Stimulated activated CD8-positive, alpha-beta memory T cell treated with anti-CD3 and anti-CD28 coated beads, Interleukin-7, amount 100 ng/mL, for 4 hours (primary cell): Measurements from ENCODE around the gene RPS24.
A peak's percentile ranks its signal among the peaks of the same experiment; 100 is the strongest.
"Not testable (repeated sequence)": the region's sequence is repeated elsewhere in the genome, so short reads cannot be mapped to it uniquely, and the experiment has no call there.

ENCODE experiments used
- DNase-seq, 2 donors: peaks; one replicate each; pipeline ENCODE4 v3.0.0-alpha.2; 2020; ENCODE audit warnings: low read depth in 2 of 2

Gene RPS24

GRCh38 chr10:78033637-78034470 lies at the start of gene RPS24:
Gene RPS24 (plus strand): TSS chr10:78033863. CDS start chr10:78033902, 39 bp downstream.
- DNase-seq, result peak; percentile 91 to 92

DNA sequence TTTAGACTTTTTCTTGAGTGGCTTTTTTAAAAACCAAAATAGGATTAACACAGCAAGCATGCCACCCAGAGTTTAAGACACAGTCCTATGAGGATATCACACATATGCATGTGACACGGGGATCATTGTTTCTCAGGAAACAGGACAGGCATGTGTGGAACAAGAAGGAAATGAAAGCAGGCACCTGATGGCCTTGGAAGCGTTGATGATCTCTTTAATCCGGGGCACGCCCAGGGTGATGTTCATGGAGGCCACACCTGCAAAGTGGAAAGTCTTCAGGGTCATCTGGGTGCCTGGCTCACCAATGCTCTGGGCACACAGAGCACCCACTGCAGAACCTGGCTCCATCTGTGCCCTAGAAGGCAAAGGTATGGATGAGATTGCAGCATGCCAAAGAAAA lies 48.7 kb upstream of the RPS24 start:
- no peak for DNase-seq

DNA sequence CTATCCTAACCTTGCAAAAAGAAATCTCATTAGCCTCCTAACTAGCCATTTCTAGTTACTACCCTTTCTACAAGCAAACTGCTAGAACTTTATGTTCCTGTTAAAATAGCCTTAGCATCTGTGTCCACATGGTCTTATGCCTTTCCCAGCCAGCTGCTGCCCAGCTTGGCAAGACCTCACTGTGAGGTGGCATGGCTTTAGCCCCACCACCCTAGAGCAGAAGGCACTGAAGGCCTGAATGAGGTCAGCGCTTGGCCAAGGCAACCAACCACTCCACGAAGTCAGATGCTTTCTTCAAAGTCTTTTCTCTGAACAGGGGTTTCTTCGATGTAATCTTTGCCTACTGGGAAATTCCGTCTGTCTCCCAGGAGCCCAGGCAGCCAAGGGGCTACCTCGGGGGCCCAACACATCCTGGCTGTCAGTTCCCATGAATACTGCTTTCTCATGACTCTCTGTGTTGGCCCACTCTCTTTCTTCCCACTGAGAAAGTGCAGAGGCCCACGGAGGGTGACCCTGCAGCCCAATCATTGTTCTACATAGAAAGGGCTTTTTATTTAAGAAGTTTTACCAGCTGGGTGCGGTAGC lies 45.9 kb upstream of the RPS24 start:
- no peak for DNase-seq

DNA sequence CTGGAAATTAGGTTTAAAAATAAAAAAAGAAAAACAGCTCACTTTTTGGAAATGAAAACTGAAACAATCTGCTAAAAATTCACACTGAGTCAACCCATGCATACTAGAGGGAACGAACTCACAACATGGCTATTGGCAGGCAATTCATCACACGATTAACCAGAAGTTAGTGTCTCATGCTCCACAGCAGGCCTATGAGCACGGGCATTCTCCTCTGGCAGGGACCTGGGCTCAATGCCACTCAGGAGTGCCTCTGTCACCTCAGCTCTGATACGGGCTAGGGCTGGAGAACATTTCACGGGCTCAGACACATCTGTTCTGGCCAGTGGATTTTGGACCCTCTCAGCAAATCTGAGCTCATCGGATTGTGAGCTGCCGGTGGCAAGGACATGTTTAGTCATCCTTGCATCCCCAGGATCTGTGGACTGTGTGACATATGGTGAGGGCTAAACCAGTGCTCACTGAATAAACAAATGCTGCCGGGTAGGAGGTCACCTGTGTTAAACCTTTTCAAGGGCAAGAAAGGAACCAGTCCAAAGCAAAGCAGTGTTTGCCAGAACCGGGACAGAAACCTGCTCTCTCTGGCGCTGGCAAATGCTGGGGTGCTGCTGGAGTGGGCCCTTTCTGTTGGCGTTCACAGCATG lies 44.5 kb upstream of the RPS24 start:
- no peak for DNase-seq

GRCh38 chr10:77993620-77994019 lies 40.0 kb upstream of the RPS24 start:
- no peak for DNase-seq

GRCh38 chr10:77998780-77999179 lies 34.9 kb upstream of the RPS24 start:
- DNase-seq, result not testable (repeated sequence)

DNA sequence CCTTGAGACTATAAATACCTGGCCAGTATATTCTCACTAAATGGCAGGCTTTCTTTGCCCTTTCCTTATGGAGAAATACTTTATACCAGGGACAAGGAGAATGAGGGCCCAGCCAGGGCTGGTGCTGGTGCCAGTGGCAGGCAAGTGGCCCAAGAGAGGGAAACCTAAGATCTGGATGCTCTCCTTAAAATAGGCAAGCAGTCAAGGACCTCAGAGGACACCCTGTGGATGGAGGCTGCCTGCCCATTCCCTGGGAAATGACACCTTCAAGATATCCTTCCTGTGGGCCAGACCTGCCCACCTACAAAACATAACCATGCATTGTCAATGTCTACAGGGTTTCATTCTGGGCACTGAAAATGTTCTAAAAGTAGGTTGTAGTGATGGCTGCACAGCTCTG lies 33.5 kb upstream of the RPS24 start:
- DNase-seq, result no peak

GRCh38 chr10:78000956-78001472 lies 32.6 kb upstream of the RPS24 start:
- no peak for DNase-seq

- DNase-seq, result no peak
Observed at GRCh38 chr10:78002541-78003288, 30.9 kb upstream of the RPS24 start.

- DNase-seq, result no peak
Observed at GRCh38 chr10:78004215-78005026, 29.2 kb upstream of the RPS24 start.

DNA sequence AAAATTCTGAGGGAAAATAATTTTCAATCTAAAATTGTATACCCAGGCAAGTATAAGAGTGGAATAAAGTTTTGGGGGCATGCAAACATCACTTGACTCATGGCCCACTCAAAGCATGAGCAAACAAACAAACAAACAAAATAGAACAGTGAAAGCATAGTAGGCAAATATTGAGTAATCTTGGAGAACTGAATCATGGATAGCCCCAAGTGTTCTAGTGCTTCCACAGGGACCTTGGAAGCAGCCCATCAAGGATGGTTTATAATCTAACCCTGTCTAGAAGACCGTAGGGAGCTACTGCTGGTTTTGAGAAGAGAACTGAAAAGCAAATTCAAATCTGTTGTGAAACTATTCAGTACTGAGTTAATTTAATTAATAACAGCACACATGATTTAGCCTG lies 26.5 kb upstream of the RPS24 start:
- DNase-seq, result no peak

GRCh38 chr10:78009662-78010061 lies 24.0 kb upstream of the RPS24 start:
- DNase-seq, result no peak

- no peak for DNase-seq
Observed at GRCh38 chr10:78010278-78010677, 23.4 kb upstream of the RPS24 start.

DNA sequence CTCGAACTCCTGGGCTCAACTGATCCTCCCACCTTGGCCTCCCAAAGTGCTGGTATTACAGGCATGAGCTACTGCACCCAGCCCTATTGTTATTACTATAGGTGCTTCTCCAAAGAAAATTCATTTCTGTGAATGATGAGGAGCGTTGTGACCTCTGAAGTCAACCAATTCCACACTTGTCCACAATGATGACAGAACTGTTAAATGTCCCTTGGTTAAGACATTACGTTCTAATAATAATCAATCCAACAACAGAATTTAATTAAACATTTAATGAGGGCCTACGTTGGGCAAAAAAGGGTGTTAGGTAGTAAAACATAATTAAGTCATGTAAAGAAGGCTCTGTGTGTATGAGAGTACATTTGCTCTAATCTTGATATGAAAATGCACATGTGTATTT lies 22.6 kb upstream of the RPS24 start:
- DNase-seq, result no peak

- no peak for DNase-seq
Observed at GRCh38 chr10:78013564-78013963, 20.1 kb upstream of the RPS24 start.

DNA sequence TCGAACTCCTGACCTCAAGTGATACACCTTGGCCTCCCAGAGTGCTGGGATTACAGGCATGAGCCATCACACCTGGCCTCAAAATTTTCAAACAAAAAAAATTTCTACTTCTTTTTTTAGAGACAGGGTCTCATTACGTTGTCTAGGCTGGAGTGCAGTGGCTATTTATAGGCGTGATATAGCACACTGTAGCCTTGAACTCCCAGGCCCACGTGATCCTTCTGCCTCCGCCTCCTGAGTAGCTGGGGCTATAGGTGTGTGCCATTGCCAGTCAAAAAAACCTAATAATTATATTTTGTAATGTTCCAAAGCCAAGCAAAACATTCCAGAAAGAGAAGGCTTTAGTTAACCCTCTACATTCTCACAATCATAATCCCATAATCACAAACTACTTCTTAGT lies 18.1 kb upstream of the RPS24 start:
- DNase-seq, result no peak

DNA sequence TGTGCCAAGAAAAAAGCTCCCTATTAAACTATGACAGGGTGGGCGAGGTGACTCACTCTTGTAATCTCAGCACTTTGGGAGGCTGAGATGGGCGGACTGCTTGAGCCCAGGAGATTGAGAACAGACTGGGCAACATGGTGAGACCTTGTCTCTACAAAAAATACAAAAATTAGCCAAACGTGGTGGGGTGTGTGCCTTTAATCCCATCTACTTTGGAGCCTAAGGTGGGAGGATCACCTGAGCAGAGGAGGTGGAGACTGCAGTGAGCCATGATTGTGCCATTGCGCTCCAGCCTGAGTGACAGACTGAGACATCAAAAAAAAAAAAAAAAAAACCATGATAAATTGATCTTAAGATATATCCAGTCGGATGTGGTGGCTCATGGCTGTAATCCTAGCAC lies 15.8 kb upstream of the RPS24 start:
- no peak for DNase-seq

- no peak for DNase-seq
Observed at GRCh38 chr10:78019264-78019663, 14.4 kb upstream of the RPS24 start.

- no peak for DNase-seq
Observed at GRCh38 chr10:78021201-78021600, 12.5 kb upstream of the RPS24 start.

DNA sequence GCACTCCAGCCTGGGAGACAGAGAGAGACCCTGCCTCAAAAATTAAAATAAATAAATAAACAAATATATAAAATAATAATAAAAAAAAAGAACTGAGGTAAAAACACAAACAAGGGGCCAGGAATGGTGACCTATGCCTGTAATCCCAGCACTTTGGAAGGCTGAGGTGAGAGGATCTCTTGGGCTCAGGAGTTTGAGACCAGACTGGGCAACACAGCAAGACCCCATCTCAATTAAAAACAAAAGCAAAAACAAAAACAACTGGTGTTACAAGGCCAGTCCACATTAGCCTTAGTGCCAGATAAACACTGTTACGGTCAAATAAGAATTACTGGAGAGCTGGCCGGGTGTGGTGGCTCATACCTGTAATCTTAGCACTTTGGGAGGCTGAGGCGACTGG lies 9.9 kb upstream of the RPS24 start:
- no peak for DNase-seq

GRCh38 chr10:78025685-78026364 lies 7.8 kb upstream of the RPS24 start:
- DNase-seq, result no peak
